C4-2B (cell line): Measurements from ENCODE around the gene SEPTIN2.

Source experiments
- CTCF ChIP-seq: fragments of 450-650 bp; conservative IDR thresholded peaks from 2 replicates; pipeline ENCODE4 v1.5.1; 2017; ENCODE audit warnings: mild to moderate bottlenecking
- ZFX ChIP-seq: fragments of 450-650 bp; IDR thresholded peaks from 2 replicates; pipeline ENCODE4 v1.6.1; 2017

- TF ChIP-seq CTCF: no peak
- TF ChIP-seq ZFX: no peak
These were observed 1.1 kb downstream of the SEPTIN2 start for GRCh38 chr2:241316825-241317224.
